HepG2 (cell line): ENCODE measurements around the gene NDUFV1. TPM values are rescaled to one million over a fixed set of nuclear protein-coding genes. Genes with fewer than 3 reads are reported as not detected.

Experiments used
- ATF7-NPFF ChIP-seq: sonication (generic); formaldehyde crosslinking; IDR thresholded peaks from 2 replicates; pipeline ENCODE4 v1.8.1; 2023; ENCODE audit warnings: mild to moderate bottlenecking, low read depth, missing genetic modification reagents, moderate library complexity
- CAMTA2 ChIP-seq: sonication (generic); formaldehyde crosslinking; IDR thresholded peaks from 2 replicates; pipeline ENCODE4 v1.4.0; 2020; ENCODE audit warnings: mild to moderate bottlenecking, missing genetic modification reagents, borderline replicate concordance
- CBFB ChIP-seq: sonication (generic); formaldehyde crosslinking; IDR thresholded peaks from 2 replicates; pipeline ENCODE4 v1.4.0; 2020; ENCODE audit warnings: missing genetic modification reagents
- CHD2 ChIP-seq: IDR thresholded peaks from 2 replicates; pipeline ENCODE4 v1.6.1; 2011; ENCODE audit warnings: low read depth, low read length, improper control_type of control experiment
- ELF1 ChIP-seq: sonication (generic); formaldehyde crosslinking; IDR thresholded peaks from 2 replicates; pipeline ENCODE4 v1.4.0; 2020; ENCODE audit warnings: missing genetic modification reagents
- GLI4 ChIP-seq: sonication (generic); formaldehyde crosslinking; IDR thresholded peaks from 2 replicates; pipeline ENCODE4 v1.5.1; 2020; ENCODE audit warnings: missing genetic modification reagents, mild to moderate bottlenecking, moderate library complexity, borderline replicate concordance
- GZF1 ChIP-seq: sonication (generic); formaldehyde crosslinking; IDR thresholded peaks from 2 replicates; pipeline ENCODE4 v1.5.1; 2020; ENCODE audit warnings: mild to moderate bottlenecking, missing genetic modification reagents
- KAT7 ChIP-seq: IDR thresholded peaks from 2 replicates; pipeline ENCODE4 v1.6.1; 2018; ENCODE audit warnings: borderline replicate concordance, missing compliant biosample characterization
- NR2F2 ChIP-seq: IDR thresholded peaks from 2 replicates; pipeline ENCODE4 v1.6.1; 2012; ENCODE audit warnings: low read depth, inconsistent platforms, borderline replicate concordance
- POLR2G ChIP-seq: fragments of 200-400 bp; formaldehyde crosslinking; IDR thresholded peaks from 2 replicates; pipeline ENCODE4 v1.6.1; 2018; ENCODE audit warnings: mild to moderate bottlenecking, low read depth, low read length, moderate library complexity
- SALL1 ChIP-seq: sonication (generic); formaldehyde crosslinking; IDR thresholded peaks from 2 replicates; pipeline ENCODE4 v1.8.0; 2022; ENCODE audit warnings: mild to moderate bottlenecking, missing genetic modification reagents
- SMAD9 ChIP-seq: sonication (generic); formaldehyde crosslinking; IDR thresholded peaks from 2 replicates; pipeline ENCODE4 v1.5.1; 2020; ENCODE audit warnings: mild to moderate bottlenecking, missing genetic modification reagents
- SOX6 ChIP-seq, 2 experiments: fragments of 450-650 bp in 1 of 2; sonication (generic) in 1 of 2; formaldehyde crosslinking in 1 of 2; IDR thresholded peaks; 2 replicates each; pipeline versions ENCODE4 v1.4.0 to v1.6.1; 2017 to 2020; ENCODE audit warnings: antibody characterized with exemption in 1 of 2, mild to moderate bottlenecking in 1 of 2, missing genetic modification reagents in 1 of 2
- TAF1 ChIP-seq: sonication (generic); formaldehyde crosslinking; IDR thresholded peaks from 2 replicates; pipeline ENCODE4 v1.4.0; 2020; ENCODE audit warnings: missing genetic modification reagents
- TEAD2 ChIP-seq: sonication (generic); formaldehyde crosslinking; IDR thresholded peaks from 2 replicates; pipeline ENCODE4 v1.9.0; 2021; ENCODE audit warnings: missing genetic modification reagents
- ZBTB38 ChIP-seq: sonication (generic); formaldehyde crosslinking; IDR thresholded peaks from 2 replicates; pipeline ENCODE4 v1.5.1; 2020; ENCODE audit warnings: mild to moderate bottlenecking, missing genetic modification reagents
- ZFP82 ChIP-seq: sonication (generic); formaldehyde crosslinking; IDR thresholded peaks from 2 replicates; pipeline ENCODE4 v1.5.1; 2020; ENCODE audit warnings: mild to moderate bottlenecking, missing genetic modification reagents, borderline replicate concordance
- ZMYM2 ChIP-seq: sonication (generic); formaldehyde crosslinking; IDR thresholded peaks from 2 replicates; pipeline ENCODE4 v1.8.0; 2022; ENCODE audit warnings: mild to moderate bottlenecking, missing genetic modification reagents
- ZNF180 ChIP-seq: sonication (generic); formaldehyde crosslinking; IDR thresholded peaks from 2 replicates; pipeline ENCODE4 v1.4.0; 2020; ENCODE audit warnings: low read depth, missing genetic modification reagents, borderline replicate concordance
- ZNF230 ChIP-seq: sonication (generic); formaldehyde crosslinking; IDR thresholded peaks from 2 replicates; pipeline ENCODE4 v1.4.0; 2020; ENCODE audit warnings: mild to moderate bottlenecking, missing genetic modification reagents
- ZNF275 ChIP-seq: sonication (generic); formaldehyde crosslinking; IDR thresholded peaks from 2 replicates; pipeline ENCODE4 v1.8.0; 2022; ENCODE audit warnings: missing genetic modification reagents, mild to moderate bottlenecking, inconsistent platforms, borderline replicate concordance
- ZNF292 ChIP-seq: sonication (generic); formaldehyde crosslinking; IDR thresholded peaks from 2 replicates; pipeline ENCODE4 v1.8.1; 2022; ENCODE audit warnings: mild to moderate bottlenecking, low read depth, missing genetic modification reagents, borderline replicate concordance
- ZNF350 ChIP-seq: sonication (generic); formaldehyde crosslinking; IDR thresholded peaks from 2 replicates; pipeline ENCODE4 v1.4.0; 2020; ENCODE audit warnings: mild to moderate bottlenecking, low read depth, missing genetic modification reagents, borderline replicate concordance
- ZNF674 ChIP-seq: sonication (generic); formaldehyde crosslinking; IDR thresholded peaks from 2 replicates; pipeline ENCODE4 v1.5.0; 2020; ENCODE audit warnings: low read depth, mild to moderate bottlenecking, missing genetic modification reagents
- ZZZ3 ChIP-seq: sonication (generic); formaldehyde crosslinking; IDR thresholded peaks from 2 replicates; pipeline ENCODE4 v1.4.0; 2020; ENCODE audit warnings: missing genetic modification reagents, mild to moderate bottlenecking, borderline replicate concordance
- polyA plus RNA-seq, 8 experiments: library from polyadenylated mRNA; depleted of rRNA in 3 of 8; stranded (reverse) in 7 of 8; unstranded in 1 of 8; fragments of >200 nt; fragmentation: Illumina TruSeq in 4 of 8; extraction: Trizol in 4 of 8; gene quantifications; 2 replicates each; pipeline versions ENCODE4 v1.2.1 to v1.2.3, GENCODE V29; 2011 to 2016; ENCODE audit warnings: low read depth in 4 of 8, missing spikeins in 1 of 8, mixed read lengths in 1 of 8; ENCODE audit not compliant: insufficient read depth in 1 of 8
- total RNA-seq, 5 experiments: library from RNA; depleted of rRNA; stranded (reverse); fragments of >200 nt; fragmentation: Illumina TruSeq; extraction: Trizol; gene quantifications; 2 replicates each; pipeline ENCODE4 v1.2.3, GENCODE V29; 2016; ENCODE audit warnings: low read depth in 1 of 5
- TF ChIP-seq, protein P1 (sequence below): sonication (generic); formaldehyde crosslinking; IDR thresholded peaks from 2 replicates; pipeline ENCODE4 v1.8.0; 2023; ENCODE audit warnings: mild to moderate bottlenecking, missing genetic modification reagents
- TF ChIP-seq, protein P2 (sequence below): IDR thresholded peaks from 2 replicates; pipeline ENCODE4 v1.6.1; 2016; ENCODE audit warnings: mild to moderate bottlenecking, missing biosample characterization, missing genetic modification reagents

NDUFV1 gene
- total and polyA plus RNA-seq, 2 of the 13 experiments (the other 11 are each of a cell fraction or from before 2014, with no cell fraction given) = 88.9 to 137 TPM

DNA sequence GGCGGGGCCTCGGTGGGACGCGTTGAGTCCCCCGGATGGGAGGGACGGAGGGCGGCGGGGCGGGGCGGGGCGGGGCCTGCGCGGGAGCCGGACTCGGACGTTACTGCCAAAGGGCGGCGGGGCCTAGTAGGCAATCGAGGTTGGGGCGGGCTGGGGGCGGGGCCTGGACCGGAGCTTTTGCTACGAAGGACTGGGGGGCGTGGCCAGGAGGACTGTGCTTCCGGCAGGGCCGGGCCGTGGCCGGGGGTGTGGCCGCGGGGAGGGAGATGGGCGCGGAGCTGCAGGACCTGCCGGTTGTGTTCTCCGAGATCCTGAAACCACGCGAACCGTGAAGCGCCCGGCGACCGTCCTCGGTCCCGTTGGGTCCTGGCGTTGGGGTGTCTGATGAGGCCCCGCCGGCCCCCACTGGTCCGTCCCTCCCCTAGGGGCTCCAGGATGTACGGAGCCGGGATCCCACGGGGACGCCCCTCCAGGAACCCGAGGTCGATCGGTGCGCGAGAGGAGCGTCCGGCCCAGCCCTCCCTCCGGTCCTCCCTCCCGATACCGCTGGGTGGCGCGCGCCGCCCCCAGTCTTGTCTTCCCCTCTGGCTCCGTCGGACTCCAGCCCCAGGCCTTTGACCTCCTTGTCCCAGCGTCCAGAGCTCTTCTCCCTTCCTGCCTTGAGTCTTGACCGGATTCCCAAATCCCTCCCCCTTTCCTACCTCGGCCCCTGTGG, 23.6 kb downstream of the NDUFV1 start (continued):
- 0 out of 2 replicates have a peak, but pooled peaks have one; percentile 82 for TF ChIP-seq CAMTA2 (CRISPR knock-in tag)
- TF ChIP-seq GZF1 (CRISPR knock-in tag) = no peak
- no peak for TF ChIP-seq ZMYM2
- 0 out of 2 replicates have a peak, but pooled peaks have one; percentile 47 for TF ChIP-seq TEAD2 (CRISPR knock-in tag)
- TF ChIP-seq POLR2G = peak; percentile 68
- TF ChIP-seq KAT7 (CRISPR knock-in tag) = peak; percentile 60; the same call in 1 of the 2 replicates
- TF ChIP-seq ZNF350 (CRISPR knock-in tag) = peak; percentile 47
- TF ChIP-seq TAF1 = peak; percentile 55
- TF ChIP-seq SMAD9 (CRISPR knock-in tag) = peak; percentile 81; the same call in 1 of the 2 replicates
- TF ChIP-seq NR2F2 = peak; percentile 51; the same call in 1 of the 2 replicates
- peak; percentile 74; the same call in 1 of the 2 replicates for TF ChIP-seq ATF7-NPFF (CRISPR knock-in tag)
- no peak for TF ChIP-seq SOX6 (IDR thresholded peaks at IDR 0.05)
- TF ChIP-seq SOX6 (CRISPR knock-in tag; IDR thresholded peaks at IDR 0.05) = peak; percentile 72
- TF ChIP-seq, protein P1, sequence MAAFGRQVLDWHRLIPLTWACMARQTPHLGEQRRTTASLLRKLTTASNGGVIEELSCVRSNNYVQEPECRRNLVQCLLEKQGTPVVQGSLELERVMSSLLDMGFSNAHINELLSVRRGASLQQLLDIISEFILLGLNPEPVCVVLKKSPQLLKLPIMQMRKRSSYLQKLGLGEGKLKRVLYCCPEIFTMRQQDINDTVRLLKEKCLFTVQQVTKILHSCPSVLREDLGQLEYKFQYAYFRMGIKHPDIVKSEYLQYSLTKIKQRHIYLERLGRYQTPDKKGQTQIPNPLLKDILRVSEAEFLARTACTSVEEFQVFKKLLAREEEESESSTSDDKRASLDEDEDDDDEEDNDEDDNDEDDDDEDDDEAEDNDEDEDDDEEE = peak; percentile 83
- TF ChIP-seq ZZZ3 = no peak; the same call in 1 of the 2 replicates
- TF ChIP-seq ZBTB38 (CRISPR knock-in tag) = no peak
- peak; percentile 79; the same call in 1 of the 2 replicates for TF ChIP-seq GLI4 (CRISPR knock-in tag)
- TF ChIP-seq, protein P2, sequence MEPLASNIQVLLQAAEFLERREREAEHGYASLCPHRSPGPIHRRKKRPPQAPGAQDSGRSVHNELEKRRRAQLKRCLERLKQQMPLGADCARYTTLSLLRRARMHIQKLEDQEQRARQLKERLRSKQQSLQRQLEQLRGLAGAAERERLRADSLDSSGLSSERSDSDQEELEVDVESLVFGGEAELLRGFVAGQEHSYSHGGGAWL (CRISPR knock-in tag) = peak; percentile 74; the same call in 1 of the 2 replicates
- 0 out of 2 replicates have a peak, but pooled peaks have one; percentile 40 for TF ChIP-seq ZNF180 (CRISPR knock-in tag)
- TF ChIP-seq ZNF674 (CRISPR knock-in tag) = 0 out of 2 replicates have a peak, but pooled peaks have one; percentile 42
- TF ChIP-seq CHD2 = 0 out of 2 replicates have a peak, but pooled peaks have one; percentile 29
- peak; percentile 43; the same call in 1 of the 2 replicates for TF ChIP-seq ZFP82
- peak; percentile 27; the same call in 1 of the 2 replicates for TF ChIP-seq ZNF230
- TF ChIP-seq ZNF275 (CRISPR knock-in tag) = peak; percentile 49; the same call in 1 of the 2 replicates
- peak; percentile 68 for TF ChIP-seq ELF1 (CRISPR knock-in tag)
- peak; percentile 80 for TF ChIP-seq CBFB
- TF ChIP-seq SALL1 (CRISPR knock-in tag) = peak; percentile 66
- TF ChIP-seq ZNF292 (CRISPR knock-in tag) = peak; percentile 87
